ENCODE data around the gene OVCA2.

OVCA2 gene

DNA sequence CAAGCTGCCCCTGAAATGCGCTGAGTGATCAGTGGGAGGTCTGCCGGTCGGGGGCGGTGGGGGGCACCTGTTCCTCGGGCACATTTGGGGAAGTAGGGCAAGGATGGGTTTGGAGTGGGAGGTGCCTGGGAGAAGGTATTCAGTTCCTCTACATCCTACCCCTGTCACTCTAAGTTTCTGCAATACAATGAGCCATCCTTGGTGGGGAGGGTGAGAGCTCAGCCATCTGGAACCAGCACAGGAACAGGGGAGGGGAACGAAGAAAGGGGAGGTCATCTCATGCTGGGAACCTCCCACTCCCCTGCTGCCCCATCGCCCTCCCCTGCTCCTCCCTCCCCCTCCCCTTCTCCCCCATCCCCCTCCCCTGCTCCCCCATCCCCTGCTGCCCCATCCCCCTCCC lies 7.7 kb upstream of the OVCA2 start:
- DNase-seq (ENCODE audit: low spot score), result no peak

DNA sequence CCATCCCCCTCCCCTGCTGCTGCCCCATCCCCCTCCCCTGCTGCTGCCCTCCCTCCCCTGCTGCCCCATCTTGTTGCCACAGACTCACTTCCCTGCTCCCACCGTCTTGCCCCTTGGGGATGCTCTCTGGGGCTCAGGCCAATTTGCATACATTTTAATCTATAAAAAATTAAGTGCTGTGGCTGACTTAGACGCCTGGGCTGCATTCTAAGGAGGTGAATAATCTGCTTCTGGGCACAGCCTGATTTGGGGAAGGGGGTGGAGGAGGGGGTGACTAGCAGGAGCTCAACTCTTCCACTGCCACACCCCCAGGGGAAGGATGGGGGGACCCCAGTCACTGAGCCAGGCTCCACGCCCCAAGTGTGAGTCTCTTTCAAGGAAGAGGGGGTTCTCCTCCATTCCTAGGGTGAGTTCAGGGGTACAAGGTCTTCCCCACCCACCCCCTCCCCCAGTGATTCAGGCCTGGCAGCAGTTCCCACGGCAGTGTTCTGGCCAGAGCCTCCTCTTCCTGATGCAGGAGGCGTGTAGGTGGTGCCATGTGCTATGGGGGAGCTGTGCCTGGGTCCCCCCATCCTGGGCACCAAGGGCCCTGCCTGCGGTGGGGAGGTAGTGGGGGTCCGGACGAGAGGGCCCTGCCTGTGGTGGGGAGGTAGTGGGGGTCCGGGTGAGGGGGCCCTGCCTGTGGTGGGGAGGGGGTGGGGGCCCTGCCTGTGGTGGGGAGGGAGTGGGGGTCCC lies 6.8 kb upstream of the OVCA2 start:
- peak; percentile 52 for DNase-seq (ENCODE audit: low spot score)

DNA sequence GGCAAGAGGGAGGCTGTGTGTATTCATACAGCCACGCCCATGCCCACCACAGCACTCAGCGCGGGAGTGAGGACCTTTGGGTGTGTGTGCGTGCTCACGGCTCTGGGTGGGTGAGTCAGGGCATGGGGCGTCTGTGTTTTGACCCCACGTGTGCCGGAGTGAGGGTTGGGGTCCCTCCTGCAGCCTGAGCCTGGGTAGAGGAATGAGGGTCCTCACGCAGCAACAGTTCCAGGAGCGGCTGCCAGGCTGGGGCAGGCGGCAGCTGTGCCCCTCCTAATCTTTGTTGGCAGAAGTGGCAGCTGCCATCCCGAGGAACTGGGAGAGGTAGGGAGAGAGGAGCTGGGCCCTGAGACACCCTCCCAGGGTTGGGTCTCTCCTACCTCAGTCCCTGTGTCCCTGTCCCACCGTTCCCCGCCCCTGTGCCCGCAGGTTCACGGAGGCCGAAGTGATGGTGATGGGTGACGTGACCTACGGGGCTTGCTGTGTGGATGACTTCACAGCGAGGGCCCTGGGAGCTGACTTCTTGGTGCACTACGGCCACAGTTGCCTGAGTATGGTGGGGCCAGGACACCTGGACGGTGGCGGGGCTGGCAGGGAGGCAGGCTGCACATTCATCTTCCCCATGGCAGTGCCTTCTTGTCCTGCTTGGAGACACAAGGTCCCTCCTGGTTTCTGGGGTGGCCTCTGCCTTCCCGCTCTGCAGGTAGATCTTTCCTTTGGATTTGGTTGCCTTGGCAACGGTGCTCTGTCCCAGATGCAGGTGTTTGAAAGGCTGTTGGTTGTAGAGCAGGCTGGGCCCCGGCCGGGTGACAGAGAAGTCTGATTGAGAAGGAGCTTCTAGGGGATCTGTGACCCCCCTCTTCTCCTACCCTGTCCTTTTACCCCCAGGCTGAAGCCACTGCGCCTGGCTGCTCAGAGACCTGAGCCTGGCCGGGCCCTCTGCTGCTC lies 6.0 kb upstream of the OVCA2 start:
- no peak for DNase-seq (ENCODE audit: low spot score)

DNA sequence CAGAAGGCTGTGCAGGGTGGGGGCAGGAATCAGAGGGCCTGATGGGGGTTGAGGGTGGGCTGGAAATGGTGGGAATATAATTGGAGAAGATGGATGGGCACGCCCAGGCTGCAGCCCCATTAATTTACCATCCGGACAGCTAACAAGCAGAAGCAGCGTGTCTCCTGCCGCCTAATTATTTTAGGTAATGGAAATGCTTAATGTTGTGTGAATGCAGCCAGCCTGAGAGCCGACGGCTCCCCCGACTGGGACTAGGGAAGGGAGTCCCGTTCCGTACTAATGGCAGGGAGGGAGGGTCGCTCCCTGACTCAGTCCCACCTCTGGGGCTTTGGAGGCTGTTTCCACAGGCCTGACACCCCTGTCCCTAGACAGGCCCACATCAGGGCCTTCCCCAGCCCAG lies 4.7 kb upstream of the OVCA2 start:
- no peak for DNase-seq (ENCODE audit: low spot score)

DNA sequence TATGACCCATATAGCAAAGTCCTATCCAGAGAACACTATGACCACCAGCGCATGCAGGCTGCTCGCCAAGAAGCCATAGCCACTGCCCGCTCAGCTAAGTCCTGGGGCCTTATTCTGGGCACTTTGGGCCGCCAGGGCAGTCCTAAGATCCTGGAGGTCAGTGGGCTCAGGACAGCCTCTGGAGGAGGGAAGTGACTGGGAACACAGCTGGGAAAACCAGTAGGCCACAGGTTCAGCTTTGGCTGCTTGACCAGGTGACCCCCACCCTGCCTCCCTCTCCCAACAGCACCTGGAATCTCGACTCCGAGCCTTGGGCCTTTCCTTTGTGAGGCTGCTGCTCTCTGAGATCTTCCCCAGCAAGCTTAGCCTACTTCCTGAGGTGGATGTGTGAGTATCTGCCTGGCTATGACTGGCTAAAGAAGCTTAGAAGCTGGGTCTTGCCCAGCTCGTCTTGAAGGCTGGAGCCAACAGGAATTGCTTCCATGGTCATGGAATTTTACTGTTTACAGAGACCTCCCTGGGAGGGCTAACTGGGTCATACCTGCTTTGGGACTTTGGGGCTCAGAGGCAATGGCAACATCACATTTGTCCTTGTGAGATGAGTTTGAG lies 1.5 kb upstream of the OVCA2 start:
- DNase-seq (ENCODE audit: low spot score), result no peak

DNA sequence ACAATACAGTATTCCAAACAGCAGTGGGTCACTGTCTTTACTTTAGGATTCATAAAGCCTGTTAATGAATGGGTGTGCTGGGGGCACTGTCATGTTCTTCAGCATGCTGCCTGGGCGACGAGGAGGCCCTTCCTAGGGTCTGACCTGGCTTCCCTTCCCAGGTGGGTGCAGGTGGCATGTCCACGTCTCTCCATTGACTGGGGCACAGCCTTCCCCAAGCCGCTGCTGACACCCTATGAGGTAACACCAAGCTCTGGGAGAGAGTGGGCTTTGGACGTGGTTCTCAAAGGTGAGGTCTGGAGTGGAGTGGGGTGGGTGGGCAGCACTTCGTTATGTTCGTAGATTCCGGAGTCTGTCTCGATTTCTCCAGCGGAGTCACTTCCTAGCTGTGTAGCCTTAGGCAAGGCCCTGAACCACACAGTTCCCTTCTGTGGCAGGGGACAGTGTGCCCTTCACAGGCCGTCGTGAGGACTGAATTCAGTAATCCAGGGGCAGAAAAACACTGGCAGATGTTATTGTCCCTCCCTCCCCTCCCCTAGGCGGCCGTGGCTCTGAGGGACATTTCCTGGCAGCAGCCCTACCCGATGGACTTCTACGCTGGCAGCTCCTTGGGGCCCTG lies 771 bp upstream of the OVCA2 start:
- no peak for DNase-seq (ENCODE audit: low spot score)

DNA sequence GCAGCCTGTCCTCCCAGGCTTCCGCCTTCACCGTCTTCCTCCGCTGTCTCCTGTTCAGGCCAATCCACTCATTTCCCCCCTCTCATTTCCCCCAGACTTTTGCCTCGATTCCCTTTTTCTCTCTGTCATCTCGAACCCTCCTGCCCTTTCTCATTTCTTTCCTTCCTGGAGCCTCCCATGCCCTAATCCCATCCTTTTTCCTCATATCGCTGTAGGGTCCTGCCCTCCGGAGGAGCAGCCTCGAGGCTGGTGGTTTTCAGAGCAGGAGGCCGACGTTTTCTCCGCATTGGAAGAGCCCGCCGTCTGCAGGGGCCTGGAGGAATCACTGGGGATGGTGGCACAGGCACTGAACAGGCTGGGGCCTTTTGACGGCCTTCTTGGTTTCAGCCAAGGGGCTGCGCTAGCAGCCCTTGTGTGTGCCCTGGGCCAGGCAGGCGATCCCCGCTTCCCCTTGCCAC lies 597 bp downstream of the OVCA2 start:
- no peak for DNase-seq (ENCODE audit: low spot score)

DNA sequence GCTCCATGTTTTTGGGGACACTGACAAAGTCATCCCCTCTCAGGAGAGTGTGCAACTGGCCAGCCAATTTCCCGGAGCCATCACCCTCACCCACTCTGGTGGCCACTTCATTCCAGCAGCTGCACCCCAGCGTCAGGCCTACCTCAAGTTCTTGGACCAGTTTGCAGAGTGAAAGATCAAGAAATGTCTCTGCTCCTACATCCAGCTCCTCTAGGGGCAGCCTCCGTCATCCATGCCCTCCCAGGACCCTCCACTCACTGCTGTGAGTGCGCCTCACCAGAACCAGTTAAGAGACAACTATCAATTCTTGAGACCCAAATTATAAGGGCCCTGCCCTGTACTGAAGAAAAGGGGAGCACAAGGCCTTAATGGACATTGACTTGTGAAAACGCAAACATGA lies 1.1 kb downstream of the OVCA2 start:
- no peak for DNase-seq (ENCODE audit: low spot score)

DNA sequence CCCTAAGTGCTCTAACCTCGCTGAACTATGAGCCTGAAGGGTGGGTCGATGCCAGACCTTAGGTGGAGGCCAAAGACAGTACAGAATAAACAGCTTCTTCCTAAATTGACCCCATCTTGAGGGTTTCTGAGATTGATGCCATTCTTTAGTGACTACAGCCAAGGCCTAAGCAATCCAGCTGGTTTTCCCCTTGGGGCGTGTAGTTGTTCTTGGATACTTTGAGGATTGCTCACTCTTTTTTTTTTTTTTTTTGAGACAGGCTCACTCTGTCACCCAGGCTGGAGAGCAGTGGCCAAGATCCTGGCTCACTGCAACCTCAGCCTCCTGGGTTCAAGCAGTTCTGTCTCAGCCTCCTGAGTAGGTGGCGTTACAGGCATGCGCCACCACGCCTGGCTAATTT lies 2.0 kb downstream of the OVCA2 start:
- DNase-seq (ENCODE audit: low spot score), result peak; percentile 86

DNA sequence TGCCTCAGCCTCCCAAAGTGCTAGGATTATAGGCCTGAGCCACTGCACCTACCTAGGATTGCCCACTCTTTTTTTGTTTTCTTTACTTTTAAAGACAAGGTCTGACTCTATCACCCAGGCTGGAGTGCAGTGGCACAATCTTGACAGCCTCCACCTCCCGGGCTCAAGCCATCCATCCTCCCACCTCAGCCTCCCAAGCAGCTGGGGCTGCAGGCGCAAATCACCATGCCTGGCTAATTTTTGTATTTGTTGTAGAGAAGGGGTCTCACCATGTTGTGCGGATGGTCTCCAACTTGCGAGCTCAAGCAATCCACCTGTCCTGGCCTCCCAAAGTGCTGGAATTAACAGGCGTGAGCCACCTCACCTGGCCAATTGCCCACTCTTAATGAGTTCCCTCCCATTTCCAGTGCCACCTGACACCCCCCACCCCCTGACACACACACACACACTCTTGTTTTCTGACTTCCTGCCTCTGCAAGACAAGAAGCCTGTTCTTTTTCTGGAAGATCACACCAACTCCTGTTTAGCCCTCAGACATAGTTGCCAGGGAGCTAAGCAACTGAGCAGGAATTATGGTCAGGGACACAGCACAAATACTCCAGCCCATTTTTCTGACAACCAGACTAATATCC lies 2.6 kb downstream of the OVCA2 start:
- no peak for DNase-seq (ENCODE audit: low spot score)

DNA sequence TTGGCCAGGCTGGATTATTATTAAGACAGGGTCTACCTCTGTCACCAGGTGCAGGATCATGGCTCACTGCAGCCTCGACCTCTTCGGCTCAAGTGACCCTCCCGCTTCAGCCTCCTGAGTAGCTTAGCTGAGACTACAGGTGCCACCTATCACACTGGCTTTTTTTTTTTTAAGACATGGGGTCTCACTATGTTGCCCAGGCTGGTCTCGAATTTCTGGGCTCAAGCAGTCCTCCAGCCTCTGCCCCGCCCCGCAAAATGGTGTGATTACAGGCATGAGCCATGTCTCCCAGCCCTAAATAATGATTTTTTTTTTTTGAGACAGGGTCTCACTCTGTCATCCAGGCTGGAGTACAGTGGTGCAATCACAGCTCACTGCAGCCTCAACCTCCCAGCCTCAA lies 5.8 kb downstream of the OVCA2 start:
- no peak for DNase-seq (ENCODE audit: low spot score)

DNA sequence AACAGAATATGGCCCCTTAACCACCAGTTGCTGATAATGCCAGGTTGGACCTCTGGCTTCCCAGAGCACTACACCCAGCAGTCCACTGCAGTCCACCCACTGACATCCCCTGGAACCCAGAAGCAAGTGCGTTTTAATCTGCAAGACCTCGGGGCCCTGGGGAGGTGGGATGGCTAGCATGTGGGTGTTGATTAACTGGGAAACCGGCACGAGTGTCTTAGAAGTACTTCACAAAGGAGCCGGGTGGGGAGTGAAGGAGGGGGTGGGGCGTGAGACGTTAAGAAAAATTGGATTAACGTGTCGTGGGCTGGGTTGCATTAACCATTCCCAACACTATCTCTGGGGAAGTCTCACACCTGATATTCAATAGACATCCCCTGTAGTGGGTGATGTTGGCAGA lies 7.0 kb downstream of the OVCA2 start:
- DNase-seq (ENCODE audit: low spot score), result no peak

DNA sequence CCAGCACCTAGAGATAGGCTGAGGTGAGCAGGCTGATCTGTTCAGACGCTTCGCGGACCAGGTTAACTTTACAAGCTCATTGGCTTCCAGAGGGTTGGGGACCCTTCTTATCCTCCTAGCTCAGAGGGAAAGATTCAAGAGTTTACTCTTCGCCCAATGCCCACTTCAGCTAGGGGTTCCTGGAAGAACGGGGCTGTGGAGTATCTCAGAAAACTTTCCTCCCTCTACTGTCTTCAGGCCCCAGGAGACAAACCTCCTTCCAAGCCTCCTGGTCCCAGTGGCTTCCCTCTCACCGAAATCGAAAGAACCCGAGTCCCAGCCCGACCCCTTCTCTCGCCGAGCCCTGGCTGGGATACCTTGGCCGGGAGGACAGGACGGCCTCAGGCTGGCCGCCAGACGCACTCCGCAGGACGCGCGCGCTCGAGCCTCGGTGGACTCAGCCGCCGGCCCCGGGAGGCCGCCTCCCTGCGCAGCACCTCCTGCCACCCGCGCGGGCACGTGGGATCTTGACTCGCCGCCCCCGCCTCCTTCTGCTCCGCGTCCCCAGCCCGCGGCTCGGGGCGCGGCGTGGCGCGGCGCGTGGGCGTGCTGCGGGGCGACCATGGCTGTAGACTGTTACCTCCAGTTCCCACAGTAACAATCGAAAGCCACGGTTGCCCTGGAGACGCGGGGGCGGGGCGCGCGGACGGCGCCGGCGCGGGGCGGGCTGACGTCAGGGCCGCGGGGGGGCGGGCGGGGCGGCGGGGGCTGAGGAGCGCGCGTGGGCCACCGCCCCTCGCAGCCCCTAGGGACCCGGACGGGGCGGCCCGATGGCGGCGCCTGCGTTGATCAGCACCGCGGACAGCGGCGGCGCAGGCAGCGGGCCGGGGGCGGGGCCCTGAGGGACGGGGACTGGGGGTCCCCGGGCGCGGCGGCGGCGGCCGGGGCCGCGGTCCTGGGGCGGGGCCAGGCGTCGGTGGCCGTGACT lies 7.8 kb downstream of the OVCA2 start:
- peak; percentile 94 for DNase-seq (ENCODE audit: low spot score)

DNA sequence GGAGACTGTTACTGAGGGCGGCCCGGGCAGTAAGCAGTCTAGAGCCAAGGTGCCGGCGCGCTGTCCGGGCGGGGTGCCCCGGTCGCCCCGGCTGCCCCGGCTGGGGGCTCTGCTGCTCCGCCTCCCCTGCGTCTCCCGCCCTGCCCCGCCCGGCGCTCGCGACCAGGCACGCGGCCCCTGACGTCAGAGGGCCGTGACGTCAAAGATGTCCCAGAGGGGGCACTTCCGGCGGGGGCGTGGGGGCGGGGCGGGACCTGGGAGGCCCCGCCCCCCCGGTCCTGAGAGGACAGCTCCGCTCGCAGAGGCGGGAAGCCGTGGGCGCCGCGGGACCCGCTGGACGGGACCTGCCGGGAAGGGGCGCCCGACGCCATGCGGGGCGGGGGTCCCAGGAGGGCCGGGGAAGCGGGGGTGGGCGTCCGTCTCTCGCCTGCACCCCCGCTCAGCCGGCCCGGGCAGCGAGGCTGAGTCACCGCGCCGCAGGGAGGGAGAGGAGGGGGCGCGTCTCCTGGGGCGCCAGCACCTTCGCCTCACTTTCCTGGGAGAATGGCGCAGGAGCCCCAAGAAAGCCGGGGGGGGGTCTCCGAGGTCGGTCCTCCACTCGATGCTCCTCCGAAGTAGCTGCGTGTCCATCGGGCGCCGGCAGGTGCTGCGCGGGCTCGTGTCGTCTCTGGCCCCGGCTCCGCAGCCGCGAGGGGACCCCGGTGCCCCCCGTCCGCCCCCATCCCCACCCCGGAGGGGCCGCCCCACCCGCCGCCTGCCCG lies 8.7 kb downstream of the OVCA2 start:
- peak; percentile 88 for DNase-seq (ENCODE audit: low spot score)

DNA sequence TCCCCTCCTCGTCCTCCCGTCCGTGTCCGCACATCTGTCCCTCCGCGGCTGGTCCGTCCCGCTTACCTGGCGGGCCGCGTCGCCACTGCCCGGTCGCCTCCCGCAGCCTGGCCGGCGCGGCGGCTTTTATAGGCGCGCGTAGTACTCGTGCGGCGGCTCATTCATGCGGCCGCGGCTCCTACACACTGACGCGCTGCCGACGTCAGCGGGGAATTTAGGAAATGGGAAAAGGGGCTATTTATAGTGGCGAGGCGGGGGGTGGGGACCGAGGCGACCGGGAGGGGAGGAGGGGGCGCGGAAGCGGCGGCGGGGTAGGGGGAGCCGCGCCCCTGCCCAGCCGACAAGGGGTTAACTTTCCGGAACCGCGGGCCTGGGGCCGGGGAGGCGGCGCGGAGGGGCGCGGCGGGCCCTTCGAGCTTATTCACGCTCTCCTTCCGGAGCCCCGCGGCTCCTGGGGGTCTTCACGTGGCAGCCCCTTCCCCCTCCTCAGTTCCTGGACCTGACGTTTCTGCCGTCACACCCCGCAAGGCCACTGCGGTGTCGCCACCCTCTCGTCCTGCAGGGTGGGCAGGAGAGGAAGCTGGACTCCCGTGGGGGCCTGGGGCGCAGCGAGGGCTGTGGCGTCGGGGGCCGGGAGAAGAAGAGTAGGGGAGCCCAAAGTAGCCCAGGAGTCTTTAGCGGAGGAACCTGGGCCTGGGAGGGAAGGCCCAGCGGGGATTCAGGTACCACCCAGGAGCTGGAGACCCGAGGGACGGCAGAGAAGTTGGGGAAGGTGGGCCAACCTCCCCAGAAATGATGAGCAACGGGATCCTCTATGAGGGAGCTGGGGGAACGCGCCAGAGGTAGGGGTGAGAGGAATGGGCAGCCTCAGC lies 9.5 kb downstream of the OVCA2 start:
- no peak for DNase-seq (ENCODE audit: low spot score)

DNA sequence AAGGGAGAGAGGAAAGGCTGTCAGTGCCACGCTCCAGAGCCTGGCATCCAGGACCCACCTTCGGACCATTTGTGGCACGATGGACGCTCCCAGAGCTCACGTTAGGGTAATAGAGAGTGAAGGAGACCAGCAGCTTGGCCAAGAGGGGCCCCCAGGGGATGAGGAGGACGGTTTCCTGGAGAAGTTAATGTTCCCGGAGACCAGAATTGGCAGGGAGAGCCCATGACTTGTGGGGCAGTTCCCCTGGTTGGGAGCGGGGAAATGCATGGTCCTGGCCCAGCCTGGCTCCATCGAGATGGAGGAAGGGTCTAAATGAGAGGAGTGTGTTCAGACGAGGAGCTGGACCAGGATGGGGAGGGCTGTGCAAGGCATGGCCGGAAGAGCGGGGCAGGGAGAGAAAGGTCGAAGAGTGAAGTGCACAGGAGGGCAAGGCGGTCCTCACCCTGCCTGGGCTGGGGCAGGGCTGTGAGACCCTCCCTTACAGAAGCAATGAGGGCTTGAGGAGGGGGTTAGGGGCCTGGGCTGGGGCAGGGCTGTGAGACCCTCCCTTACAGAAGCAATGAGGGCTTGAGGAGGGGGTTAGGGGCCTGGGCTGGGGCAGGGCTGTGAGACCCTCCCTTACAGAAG lies 10.2 kb downstream of the OVCA2 start:
- DNase-seq (ENCODE audit: low spot score), result no peak

DNA sequence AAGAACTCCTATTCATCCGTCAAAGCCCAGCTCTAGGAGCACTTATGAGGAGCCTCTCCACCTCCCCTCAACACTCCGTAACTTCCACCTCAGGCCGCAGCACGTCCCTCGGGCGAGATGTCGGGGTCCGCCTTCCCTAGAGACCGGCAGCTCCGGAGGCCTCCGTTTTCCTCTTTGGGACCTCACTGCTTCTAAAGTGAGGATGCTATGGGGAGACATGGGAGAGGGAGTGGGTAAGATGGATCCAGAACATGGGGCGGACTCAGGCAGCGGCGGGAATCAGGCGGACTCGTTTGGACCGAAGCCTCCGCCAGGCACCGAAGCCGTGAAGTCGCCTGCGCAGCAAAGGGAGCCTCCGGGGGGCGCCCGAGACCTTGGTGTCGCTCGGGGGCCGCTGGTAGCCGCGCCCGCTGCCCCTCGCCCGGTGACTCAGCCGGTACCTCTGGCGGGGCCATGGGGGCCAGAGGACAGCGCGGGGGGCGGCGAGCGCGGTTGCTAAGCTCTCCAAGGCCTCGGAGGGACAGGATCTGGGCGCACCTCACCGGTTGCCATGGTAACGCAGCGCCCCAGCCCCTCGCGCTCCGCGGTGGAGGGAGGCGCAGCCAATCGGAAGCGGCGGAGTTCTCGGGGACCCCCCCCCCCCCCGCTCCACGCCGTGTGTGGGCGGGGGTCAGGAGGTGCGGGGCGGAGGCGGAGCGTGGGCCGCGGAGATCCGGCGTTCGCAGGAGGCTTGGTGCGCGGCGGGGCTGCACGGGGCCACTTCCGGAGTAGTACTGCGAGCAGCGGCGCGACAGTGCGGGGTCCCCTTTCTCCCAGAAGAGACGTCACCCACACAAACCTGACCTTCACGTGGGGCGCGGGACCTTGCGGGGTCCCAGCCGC lies 11.8 kb downstream of the OVCA2 start:
- peak; percentile 80 for DNase-seq (ENCODE audit: low spot score)

DNA sequence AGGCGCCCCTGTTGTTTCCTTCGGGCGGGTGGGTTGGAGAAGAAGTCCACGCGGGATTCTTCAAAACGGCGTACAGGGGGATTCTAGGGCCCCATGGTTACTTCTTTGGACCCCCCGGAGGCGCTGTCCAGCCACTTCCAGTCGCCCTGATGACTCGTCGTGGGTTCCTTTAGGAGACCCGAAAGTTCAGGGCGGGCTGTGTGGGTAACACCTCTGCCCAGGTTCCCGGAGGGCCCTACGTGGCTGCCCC lies 12.4 kb downstream of the OVCA2 start:
- DNase-seq (ENCODE audit: low spot score), result no peak
